ENCODE results near the gene AKT2.

Gene AKT2

GRCh38 chr19:40320558-40320935 lies 35.4 kb upstream of the AKT2 start:
- TF ChIP-seq, protein P1, sequence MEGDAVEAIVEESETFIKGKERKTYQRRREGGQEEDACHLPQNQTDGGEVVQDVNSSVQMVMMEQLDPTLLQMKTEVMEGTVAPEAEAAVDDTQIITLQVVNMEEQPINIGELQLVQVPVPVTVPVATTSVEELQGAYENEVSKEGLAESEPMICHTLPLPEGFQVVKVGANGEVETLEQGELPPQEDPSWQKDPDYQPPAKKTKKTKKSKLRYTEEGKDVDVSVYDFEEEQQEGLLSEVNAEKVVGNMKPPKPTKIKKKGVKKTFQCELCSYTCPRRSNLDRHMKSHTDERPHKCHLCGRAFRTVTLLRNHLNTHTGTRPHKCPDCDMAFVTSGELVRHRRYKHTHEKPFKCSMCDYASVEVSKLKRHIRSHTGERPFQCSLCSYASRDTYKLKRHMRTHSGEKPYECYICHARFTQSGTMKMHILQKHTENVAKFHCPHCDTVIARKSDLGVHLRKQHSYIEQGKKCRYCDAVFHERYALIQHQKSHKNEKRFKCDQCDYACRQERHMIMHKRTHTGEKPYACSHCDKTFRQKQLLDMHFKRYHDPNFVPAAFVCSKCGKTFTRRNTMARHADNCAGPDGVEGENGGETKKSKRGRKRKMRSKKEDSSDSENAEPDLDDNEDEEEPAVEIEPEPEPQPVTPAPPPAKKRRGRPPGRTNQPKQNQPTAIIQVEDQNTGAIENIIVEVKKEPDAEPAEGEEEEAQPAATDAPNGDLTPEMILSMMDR (IDR thresholded peaks at IDR 0.05; ENCODE audit: poor library complexity, severe bottlenecking): no peak
- H3K27me3 ChIP-seq (ENCODE audit: insufficient read depth, poor library complexity, severe bottlenecking): no peaks in the 10 kb centered on the region
- DNase-seq (ENCODE audit: low spot score) (no peak), ATAC-seq (ENCODE audit: low read depth) (no peak)
- H3K9me3 ChIP-seq (ENCODE audit: severe bottlenecking): no peaks in the 10 kb centered on the region
- H3K27ac ChIP-seq (ENCODE audit: poor library complexity, severe bottlenecking): no peak overlapping the region
- H3K36me3 ChIP-seq (ENCODE audit: low read depth): peaks cover 38% of the 10 kb centered on the region
- no peak overlapping the region for H3K4me3 ChIP-seq (ENCODE audit: severe bottlenecking)
- no peaks in the 10 kb centered on the region for H3K4me1 ChIP-seq (ENCODE audit: insufficient read depth, poor library complexity, severe bottlenecking)

DNA sequence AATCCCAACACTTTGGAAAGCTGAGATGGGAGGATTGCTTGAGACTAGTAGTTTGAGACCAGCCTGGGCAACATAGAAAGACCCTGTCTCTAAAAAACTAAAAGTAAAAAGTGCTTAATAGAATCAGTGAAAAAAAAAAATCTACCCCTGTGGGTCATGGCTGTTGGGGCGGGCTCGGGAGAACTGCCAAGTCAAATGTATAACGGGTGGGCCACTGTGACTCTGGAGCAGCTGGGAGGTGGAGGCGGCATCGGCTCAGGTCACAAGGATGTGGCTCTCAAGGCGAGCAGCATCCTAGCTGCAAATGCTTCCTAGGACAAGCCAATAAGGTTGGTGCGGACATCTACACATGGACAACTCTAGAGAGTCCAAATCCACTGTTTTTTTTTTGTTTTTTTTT lies 32.2 kb upstream of the AKT2 start:
- Histone ChIP-seq H3K27ac (ENCODE audit: poor library complexity, severe bottlenecking) (no peak overlapping the region), H3K36me3 (ENCODE audit: low read depth) (peaks cover 20% of the 10 kb centered on the region), H3K27me3 (ENCODE audit: insufficient read depth, poor library complexity, severe bottlenecking) (no peaks in the 10 kb centered on the region), H3K4me1 (ENCODE audit: insufficient read depth, poor library complexity, severe bottlenecking) (no peaks in the 10 kb centered on the region), H3K9me3 (ENCODE audit: severe bottlenecking) (no peaks in the 10 kb centered on the region), H3K4me3 (ENCODE audit: severe bottlenecking) (no peak overlapping the region)
- no peak for DNase-seq (ENCODE audit: low spot score)
- TF ChIP-seq, protein P1 (IDR thresholded peaks at IDR 0.05; ENCODE audit: poor library complexity, severe bottlenecking): no peak
- no peak for ATAC-seq (ENCODE audit: low read depth)

DNA sequence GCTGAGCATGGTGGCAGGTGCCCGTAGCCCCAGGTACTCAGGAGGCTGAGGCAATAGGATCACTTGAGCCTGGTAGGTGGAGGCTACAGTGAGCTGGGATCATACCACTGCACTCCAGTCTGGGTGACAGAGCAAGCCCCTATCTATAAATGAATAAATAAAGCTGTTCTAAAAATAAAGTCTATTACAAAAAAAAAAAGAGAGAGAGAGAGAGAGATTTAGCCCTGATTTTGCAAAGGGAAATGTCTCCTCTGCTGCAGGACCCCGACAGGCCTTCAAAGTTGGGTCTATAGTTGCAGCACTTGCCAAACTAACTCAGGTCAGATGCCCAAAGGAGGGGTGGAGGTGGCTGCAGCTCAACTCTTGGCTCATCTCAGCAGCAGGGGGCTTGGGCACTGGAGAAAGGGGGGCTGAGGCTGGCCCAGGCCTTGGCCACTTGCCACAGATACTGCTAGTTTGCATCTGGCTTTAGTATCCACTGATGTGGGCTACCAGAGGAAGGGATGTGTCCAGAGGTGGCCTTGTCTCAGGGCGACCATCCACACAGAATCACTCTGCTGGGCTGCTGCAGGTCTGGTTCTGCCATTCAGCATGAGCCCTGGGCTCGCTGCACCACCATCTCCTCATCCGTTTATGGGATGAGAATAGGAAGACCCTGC lies 30.8 kb upstream of the AKT2 start:
- DNase-seq (ENCODE audit: low spot score): no peak
- H3K4me1 ChIP-seq (ENCODE audit: insufficient read depth, poor library complexity, severe bottlenecking): no peaks in the 10 kb centered on the region
- no peak for ATAC-seq (ENCODE audit: low read depth)
- no peak overlapping the region for H3K27ac ChIP-seq (ENCODE audit: poor library complexity, severe bottlenecking)
- TF ChIP-seq, protein P1 (IDR thresholded peaks at IDR 0.05; ENCODE audit: poor library complexity, severe bottlenecking): no peak
- no peaks in the 10 kb centered on the region for H3K9me3 ChIP-seq (ENCODE audit: severe bottlenecking)
- no peaks in the 10 kb centered on the region for H3K27me3 ChIP-seq (ENCODE audit: insufficient read depth, poor library complexity, severe bottlenecking)
- H3K4me3 ChIP-seq (ENCODE audit: severe bottlenecking): no peak overlapping the region
- peaks cover 12% of the 10 kb centered on the region; the same call in 1 of the 2 replicates for H3K36me3 ChIP-seq (ENCODE audit: low read depth)

DNA sequence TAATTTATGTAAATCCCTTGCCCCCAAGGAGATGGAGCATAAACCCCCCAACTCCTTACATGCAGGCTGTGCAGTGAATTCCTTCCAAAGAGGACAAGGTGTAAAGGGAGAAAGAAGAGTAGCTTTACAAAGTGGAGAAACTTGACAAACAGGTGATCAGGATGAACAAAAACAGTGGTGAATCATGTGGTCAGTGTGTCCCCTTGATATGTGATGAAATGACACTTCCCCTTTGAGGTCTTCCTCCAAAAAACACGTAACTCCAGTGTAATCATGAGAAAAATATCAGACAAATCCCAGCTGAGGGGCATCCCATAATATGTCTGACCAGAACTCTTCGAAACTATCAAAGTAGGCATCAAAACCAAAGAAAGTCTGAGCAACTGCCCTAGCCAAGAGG lies 29.5 kb upstream of the AKT2 start:
- no peaks in the 10 kb centered on the region for H3K4me1 ChIP-seq (ENCODE audit: insufficient read depth, poor library complexity, severe bottlenecking)
- H3K4me3 ChIP-seq (ENCODE audit: severe bottlenecking): no peak overlapping the region
- no peaks in the 10 kb centered on the region for H3K27me3 ChIP-seq (ENCODE audit: insufficient read depth, poor library complexity, severe bottlenecking)
- ATAC-seq (ENCODE audit: low read depth) (no peak), DNase-seq (ENCODE audit: low spot score) (no peak)
- no peaks in the 10 kb centered on the region for H3K9me3 ChIP-seq (ENCODE audit: severe bottlenecking)
- TF ChIP-seq, protein P1 (IDR thresholded peaks at IDR 0.05; ENCODE audit: poor library complexity, severe bottlenecking): no peak
- no peak overlapping the region for H3K27ac ChIP-seq (ENCODE audit: poor library complexity, severe bottlenecking)
- H3K36me3 ChIP-seq (ENCODE audit: low read depth): peaks cover 6% of the 10 kb centered on the region; the same call in 1 of the 2 replicates

DNA sequence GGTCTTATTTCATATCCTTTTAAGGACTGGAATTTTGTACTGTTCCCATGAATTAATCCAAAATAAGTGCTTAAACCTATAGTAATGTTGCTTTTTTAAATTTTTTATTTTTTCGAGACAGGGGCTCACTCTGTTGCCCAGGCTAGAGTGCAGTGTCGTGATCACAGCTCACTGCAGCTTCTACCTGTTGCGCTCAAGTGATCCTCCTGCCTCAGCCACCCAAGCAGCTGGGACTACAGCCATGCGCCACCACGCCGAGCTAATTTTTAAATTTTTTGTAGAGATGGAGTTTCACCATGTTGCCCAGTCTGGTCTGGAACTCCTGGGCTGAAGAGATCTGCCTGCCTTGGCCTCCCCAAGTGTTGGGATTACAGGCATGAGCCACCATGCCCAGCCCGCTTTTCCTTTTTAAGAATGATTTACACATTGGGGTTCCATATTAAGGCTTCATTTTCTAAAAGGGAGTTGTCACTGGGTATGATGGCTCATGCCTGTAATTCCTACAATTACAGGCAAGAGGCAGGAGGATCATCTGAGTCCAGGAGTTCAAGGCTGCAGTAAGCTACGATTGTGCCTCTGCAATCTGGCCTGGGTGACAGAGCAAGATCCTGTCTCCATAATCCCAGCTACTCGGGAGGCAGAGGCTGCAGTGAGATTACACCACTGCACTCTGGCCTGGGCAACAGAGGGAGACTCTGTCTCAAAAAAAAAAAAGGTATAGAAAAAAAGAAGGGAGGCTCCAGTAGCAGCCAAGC lies 28.3 kb upstream of the AKT2 start:
- peaks cover 3% of the 10 kb centered on the region; the same call in 1 of the 2 replicates for H3K36me3 ChIP-seq (ENCODE audit: low read depth)
- ATAC-seq (ENCODE audit: low read depth): no peak
- H3K9me3 ChIP-seq (ENCODE audit: severe bottlenecking): no peaks in the 10 kb centered on the region
- H3K4me3 ChIP-seq (ENCODE audit: severe bottlenecking): no peak overlapping the region
- no peak overlapping the region for H3K27ac ChIP-seq (ENCODE audit: poor library complexity, severe bottlenecking)
- no peaks in the 10 kb centered on the region for H3K27me3 ChIP-seq (ENCODE audit: insufficient read depth, poor library complexity, severe bottlenecking)
- no peak for DNase-seq (ENCODE audit: low spot score)
- H3K4me1 ChIP-seq (ENCODE audit: insufficient read depth, poor library complexity, severe bottlenecking): no peaks in the 10 kb centered on the region
- TF ChIP-seq, protein P1 (IDR thresholded peaks at IDR 0.05; ENCODE audit: poor library complexity, severe bottlenecking): no peak
